Brain microvascular endothelial cell (primary cell): Measurements from ENCODE around the gene ARHGAP22.
"Not testable (repeated sequence)": the region's sequence is repeated elsewhere in the genome, so short reads cannot be mapped to it uniquely, and the experiment has no call there.

Experiments
- DNase-seq: peaks from one replicate; pipeline ENCODE4 v3.0.0-alpha.2; 2020
- H3K27ac ChIP-seq: fragments of 250-450 bp; sonication (Bioruptor Pico); 2 replicates; pipeline ENCODE4 v1.5.1; 2020; ENCODE audit warnings: mild to moderate bottlenecking, moderate library complexity
- H3K27me3 ChIP-seq: fragments of 250-450 bp; sonication (Bioruptor Pico); replicated peaks from 2 replicates; pipeline ENCODE4 v1.5.1; 2020; ENCODE audit warnings: mild to moderate bottlenecking
- H3K36me3 ChIP-seq: fragments of 250-450 bp; sonication (Bioruptor Pico); replicated peaks from 2 replicates; pipeline ENCODE4 v1.5.1; 2020; ENCODE audit warnings: mild to moderate bottlenecking
- H3K4me3 ChIP-seq: 2 replicates; pipeline ENCODE4 v1.5.1; 2011; ENCODE audit warnings: low read depth, mild to moderate bottlenecking, control low read depth, low read length, moderate library complexity
- CTCF ChIP-seq: IDR thresholded peaks from 2 replicates; pipeline ENCODE4 v1.5.1; 2011; ENCODE audit warnings: low read depth, mild to moderate bottlenecking, moderate library complexity, low read length, control low read depth, inconsistent platforms; ENCODE audit errors: missing control alignments
- in situ Hi-C: cut with HindIII; loops from 2 replicates; pipeline ENCODE4 v1.10.0; 2017; ENCODE audit warnings: low sequenced_read_pairs, low pct_ligation_motif_present

ARHGAP22 gene

GRCh38 chr10:48651293-48651692 lies 46.4 kb upstream of the ARHGAP22 start:
- DNase-seq: no peak
- TF ChIP-seq CTCF: no peak
- Histone ChIP-seq H3K36me3 (no peaks in the 10 kb centered on the region), H3K27ac (no peak overlapping the region), H3K4me3 (no peak overlapping the region), H3K27me3 (no peaks in the 10 kb centered on the region)
- in situ Hi-C loops: no loop called here

GRCh38 chr10:48649349-48649944 lies 44.6 kb upstream of the ARHGAP22 start:
- peak; percentile 24 for TF ChIP-seq CTCF
- H3K4me3 ChIP-seq: no peak overlapping the region
- no peak overlapping the region for H3K27ac ChIP-seq
- H3K36me3 ChIP-seq: no peaks in the 10 kb centered on the region
- DNase-seq: no peak
- H3K27me3 ChIP-seq: no peaks in the 10 kb centered on the region
- in situ Hi-C loops: no loop called here

- Histone ChIP-seq H3K36me3 (no peaks in the 10 kb centered on the region), H3K27ac (no peak overlapping the region), H3K4me3 (no peak overlapping the region), H3K27me3 (no peaks in the 10 kb centered on the region)
- no peak for TF ChIP-seq CTCF
- no peak for DNase-seq
- in situ Hi-C loops: no loop called here
These were observed 43.5 kb upstream of the ARHGAP22 start for GRCh38 chr10:48648172-48648942.

- in situ Hi-C loops, H3K27me3 ChIP-seq, H3K4me3 ChIP-seq, H3K27ac ChIP-seq, DNase-seq, H3K36me3 ChIP-seq: not testable (repeated sequence)
These were observed 42.2 kb upstream of the ARHGAP22 start for GRCh38 chr10:48647073-48647472.

- Histone ChIP-seq H3K4me3 (no peak overlapping the region), H3K27ac (no peak overlapping the region), H3K36me3 (no peaks in the 10 kb centered on the region), H3K27me3 (no peaks in the 10 kb centered on the region)
- TF ChIP-seq CTCF: no peak
- in situ Hi-C loops: no loop called here
- no peak for DNase-seq
These were observed 40.7 kb upstream of the ARHGAP22 start for GRCh38 chr10:48645600-48645999.

GRCh38 chr10:48641099-48641690 lies 36.3 kb upstream of the ARHGAP22 start:
- H3K27ac ChIP-seq, in situ Hi-C loops, H3K36me3 ChIP-seq, DNase-seq, H3K4me3 ChIP-seq, H3K27me3 ChIP-seq: not testable (repeated sequence)
